HG03575 (cell line): ENCODE data around the gene SH3RF1.

Experiments
- ATAC-seq: cut with Tn5 transposase; IDR thresholded peaks from one replicate; pipeline ENCODE4 v1.9.1; 2021; ENCODE audit not compliant: unreplicated experiment, insufficient number of reproducible peaks, low FRiP score; ENCODE audit errors: extremely low read depth

Gene SH3RF1

DNA sequence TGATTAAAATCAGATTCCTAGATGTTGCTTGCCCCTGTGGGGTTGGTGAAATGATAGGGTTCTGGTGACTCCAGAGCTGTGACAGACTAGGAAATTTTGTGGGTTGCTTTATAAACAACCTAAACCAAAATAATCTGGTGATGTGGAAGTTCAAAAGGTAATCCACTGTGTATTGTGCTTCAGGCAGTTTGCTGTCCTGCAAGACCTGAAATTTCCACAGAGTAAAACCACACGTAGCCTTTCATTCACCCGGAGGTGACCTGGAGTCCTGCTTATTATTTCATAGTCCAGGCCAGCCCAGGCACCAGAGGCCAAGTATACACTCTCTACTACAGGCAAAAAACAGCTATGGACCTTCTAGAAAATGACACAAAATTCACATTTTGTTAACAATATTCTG is 146.1 kb downstream of the SH3RF1 start:
- ATAC-seq = no peak

DNA sequence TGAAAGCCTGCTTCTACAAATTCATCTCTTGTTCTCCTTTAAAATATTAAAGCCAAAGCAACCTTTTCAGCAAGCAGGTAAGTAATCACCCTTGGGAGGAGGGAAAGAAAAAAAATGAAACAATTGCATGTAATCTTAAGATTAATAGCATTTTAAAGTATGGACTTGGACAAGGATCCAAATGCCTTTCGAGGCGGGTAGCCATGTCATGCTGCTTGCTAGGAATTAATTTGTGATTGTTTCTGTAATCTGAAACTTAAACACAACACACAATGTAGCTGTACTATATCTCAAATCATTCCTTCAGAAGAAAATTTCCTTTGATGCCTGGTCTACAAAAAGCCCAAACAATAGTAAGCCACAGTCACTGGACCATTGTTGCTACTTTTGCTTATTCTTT is 148.3 kb downstream of the SH3RF1 start:
- no peak for ATAC-seq

DNA sequence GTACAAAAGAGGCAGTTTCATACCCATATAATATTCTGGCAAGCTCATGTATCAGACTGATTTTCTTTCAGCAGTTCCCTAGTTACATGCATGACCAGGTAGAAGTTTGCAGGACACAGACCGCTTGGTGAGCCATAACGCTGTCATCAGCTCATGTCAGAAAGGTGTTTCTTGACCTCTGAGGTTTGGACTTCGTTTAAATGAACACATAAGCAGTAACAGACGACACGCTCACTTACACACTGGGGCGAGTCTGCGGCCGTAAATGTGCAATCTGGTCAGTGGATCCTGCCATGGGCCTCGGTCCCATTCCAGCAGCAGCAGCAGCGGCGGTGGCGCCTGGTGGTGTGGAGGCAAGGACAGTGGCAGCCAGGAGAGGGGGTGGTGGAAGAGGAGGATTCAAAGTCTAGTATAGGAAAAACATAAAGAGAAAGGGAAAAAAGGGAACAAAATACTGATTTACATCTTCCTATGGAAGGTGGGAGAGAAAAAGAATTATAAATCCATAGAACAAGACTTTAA is 148.8 kb downstream of the SH3RF1 start:
- ATAC-seq = no peak

DNA sequence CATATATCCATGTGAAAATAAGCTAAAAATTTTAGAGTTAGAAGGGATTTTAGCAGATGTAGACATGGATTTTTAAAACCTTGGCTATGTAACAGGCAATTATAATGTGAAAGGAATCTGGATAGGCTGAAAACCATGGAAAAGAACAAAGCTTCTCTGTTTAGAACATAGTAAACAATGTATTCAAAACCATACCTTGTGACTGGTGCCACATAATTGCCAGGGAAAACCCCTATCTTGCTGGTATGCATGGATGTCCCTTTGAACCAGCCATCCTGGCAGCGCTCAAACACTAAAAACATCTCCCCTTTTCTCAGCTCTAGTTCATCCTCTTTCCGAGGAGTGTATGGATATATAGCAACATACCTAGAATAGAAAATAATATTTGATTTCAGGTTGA is 150.1 kb downstream of the SH3RF1 start:
- ATAC-seq = no peak

DNA sequence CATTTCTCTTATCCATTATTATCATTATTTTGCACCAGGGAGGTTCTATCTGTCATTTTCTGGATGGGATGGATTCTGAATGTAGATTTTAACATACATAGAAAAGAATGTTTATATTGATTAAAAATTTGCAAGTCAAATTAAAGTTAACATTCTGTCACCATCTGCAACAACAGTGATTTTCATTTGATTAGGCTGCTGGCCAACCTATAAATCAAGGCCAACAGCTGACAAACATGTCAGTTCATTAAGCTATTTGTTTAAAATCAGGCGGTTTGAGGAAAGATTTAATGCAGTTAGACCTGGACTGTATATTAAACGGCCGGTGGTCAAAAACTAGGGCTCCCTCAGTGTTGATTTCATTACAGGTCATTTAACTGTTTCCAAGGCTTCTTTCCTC is 151.2 kb downstream of the SH3RF1 start:
- ATAC-seq = no peak

DNA sequence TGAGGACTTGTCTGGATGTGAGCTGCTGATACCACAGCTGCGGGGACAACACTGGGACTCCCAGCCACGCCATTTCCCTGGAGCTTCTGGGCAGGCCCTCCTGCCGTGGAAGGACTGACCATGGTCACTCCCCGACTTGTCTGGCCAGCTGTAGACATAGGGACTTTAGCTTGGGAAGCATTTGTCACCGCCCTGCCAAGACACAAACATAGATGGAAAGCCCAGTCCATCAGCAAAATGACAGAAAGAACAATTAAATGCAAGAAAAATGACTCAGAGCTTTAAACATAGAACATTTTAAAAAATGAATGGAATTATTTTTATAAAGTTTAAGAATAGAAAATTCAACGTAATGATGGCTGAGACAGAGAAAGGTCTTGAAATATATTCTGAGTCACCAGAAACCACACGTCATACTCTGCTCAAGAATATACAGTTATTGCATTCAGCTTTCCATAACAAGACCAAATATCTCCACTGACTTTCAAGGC is 153.1 kb downstream of the SH3RF1 start:
- ATAC-seq = no peak

DNA sequence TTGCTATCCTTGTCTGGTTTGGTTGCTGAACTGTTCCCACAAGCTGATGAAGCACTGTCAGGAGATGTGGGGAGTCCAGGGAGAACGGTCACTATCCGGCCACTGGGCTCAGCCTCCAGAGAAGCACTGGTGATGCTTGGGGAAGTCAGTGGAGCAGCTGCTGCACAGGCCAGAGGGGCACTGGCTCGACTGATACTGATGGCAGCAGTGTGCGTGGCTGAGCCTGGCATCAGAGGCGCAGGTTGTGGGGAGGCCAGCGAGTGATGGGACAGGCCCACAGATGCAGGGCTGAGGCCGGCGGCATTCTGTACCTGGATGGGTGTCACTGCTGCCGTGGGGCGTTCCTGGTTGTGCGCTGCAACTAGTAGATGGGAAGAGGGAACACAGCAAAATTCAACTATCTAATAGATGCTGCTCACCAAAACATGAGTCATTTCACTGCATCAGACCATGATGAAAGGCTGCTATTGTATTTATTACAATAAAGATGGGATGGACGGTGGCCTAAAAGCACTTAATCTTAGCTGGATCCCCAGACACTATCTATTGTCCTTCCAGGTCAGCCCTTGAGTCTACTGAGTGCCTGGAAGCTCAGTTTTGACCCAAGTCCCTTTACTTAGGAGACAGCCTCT is 154.4 kb downstream of the SH3RF1 start:
- no peak for ATAC-seq

DNA sequence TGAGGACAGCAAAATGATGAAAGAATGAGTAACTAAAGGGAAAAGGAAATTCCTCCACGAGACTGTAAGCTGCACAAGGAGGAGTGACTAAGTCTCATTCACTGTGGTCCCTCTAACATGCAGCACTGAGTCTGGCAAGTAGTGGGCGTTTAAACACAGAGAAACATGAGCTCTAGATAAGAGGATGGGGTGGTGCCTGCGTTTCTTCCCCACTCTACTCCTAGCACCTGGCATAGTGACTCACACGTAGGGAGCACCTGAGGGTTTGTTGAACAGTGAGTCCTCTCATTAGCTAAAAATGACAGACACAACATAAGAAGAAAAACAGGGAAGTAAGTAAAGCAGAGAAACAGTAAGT is 154.9 kb downstream of the SH3RF1 start:
- ATAC-seq = no peak

DNA sequence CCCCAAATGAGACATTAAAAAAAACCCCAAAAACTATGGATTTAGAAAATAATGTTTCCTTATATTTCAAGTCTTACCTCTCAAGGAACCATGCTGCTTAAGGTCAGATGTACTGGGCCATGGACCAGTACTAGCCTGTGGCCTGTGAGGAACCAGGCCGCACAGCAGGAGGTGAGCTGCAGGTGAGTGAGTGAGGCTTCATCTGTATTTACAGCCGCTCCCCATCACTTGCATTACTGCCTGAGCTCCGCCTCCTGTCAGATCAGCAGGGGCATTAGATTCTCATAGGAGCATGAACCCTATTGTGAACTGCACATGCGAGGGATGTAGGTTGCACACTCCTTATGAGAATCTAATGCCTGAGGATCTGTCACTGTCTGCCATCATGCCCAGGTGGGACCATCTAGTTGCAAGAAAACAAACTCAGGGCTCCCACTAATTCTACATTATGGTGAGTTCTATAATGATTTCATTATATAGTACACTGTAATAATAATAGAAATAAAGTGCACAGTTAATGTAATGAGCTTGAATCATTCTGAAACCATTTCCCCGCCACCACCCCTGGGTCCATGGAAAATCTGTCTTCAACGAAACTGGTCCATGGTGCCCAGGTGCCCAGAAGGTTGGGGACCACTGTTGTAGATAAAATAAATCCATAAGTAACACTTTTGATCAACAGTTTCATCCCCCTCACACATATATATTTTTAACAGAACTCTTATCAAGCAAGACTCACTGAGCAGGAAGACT is 155.4 kb downstream of the SH3RF1 start:
- no peak for ATAC-seq

DNA sequence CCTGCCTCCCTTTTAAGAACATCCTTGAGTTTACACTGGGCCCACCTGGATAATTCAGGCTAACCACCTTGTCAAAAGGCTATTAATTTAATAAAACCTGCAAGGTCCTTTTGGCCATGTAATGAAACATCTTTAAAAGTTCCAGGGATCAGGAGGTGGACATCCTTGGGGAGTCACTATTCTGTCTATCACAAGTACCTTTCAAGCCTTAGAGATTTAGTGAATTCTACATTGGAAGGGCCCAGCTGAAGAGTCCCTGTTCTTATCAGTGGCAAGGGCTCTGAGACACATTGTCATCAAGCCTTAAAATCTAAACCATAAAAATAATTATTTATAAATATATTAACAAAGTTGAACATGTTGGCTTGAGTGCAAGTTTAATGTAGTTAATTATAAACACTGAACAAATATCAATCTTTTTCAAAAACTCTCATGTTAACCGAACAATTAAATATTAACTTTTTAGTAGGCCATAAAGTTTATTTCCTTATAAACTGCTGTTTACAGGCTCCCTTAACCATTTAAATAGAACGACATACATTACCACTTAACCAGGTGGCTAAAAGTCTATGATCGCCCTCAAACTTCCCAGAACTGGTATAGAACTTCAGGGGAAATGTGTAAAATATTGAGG is 156.3 kb downstream of the SH3RF1 start:
- ATAC-seq = no peak

DNA sequence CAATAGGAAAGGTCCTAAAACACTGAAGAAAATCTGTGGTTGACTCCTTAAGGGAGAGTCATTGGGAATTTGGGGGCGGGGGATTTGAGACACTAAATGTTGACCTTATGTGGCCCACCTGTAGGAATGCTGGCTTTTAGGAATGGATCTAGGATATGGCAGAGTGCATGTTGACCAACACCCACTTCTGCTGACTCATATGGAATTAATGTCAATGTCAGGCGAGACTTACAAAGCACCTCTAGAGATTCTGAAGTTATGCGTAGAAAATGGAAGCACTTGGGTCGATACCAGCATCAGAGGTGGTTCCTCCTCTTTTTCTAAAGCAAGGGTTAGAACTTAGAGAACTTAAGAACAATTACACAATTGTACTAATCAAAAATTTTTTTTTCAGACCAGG is 160.1 kb downstream of the SH3RF1 start:
- ATAC-seq = no peak

DNA sequence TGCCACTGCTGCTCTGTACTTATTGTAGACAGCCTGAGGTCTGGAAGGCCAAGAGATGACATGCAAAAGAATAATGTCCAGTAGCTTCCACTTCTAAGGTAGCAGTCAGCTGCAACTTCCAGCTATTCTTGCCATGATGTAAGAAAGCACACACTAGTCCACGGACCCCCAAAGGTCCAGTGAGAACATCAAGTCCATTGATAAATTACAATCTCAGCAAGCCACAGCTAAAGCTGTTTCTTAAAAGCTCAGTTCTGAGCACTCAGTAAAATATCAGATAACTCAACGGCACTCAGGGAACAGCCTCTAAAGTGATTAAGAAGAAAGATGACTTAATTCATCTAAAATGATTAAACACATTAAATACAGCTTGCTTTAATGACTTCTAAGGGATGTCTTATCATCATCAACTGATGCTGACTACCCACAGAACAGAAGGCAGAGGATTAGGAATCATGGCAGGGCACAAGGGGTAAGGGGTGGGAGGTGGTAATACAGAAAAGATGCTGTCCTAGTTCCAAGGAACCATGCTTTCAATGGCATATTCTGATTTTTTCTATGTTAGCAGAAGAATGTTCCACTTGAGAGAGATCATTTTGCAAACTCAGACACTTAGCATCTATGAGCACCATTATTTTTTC is 161.6 kb downstream of the SH3RF1 start:
- ATAC-seq = no peak

DNA sequence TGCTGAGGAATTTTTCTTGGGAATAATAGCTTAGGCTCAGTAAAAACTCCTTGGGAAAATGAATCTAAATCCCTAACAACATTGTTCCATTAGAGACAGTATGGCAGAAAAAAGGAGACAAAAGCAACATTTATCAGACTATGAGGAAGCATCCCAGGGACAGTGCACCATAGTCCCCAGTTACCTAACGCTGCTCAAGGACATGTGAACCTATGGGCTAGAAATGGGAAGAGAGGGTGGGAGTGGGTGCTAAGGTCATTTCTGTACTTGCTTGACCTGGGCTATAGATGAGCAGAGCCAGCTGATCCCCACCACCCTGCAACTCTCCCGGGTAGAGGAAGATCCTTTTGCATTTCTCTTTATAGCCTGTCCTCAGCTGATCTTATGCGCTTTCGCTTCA is 162.5 kb downstream of the SH3RF1 start:
- no peak for ATAC-seq

DNA sequence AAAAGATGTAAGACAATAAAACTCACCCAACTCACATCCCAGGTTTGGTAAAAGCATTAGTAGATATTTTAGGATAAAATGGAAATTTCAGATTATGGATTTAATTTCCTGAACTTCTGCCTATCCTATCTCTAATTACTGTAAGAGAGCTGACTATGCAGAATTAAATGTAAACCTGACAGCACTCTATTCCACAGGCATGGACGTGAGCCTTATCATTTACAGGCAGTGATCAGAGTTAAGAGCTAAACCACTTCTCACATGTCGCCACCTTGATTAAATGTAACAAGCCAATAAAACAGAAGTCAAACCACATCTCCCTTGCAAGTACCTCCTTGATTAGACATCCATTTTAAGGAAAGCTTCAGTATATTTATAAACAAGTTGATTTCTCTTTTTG is 163.2 kb downstream of the SH3RF1 start:
- no peak for ATAC-seq

DNA sequence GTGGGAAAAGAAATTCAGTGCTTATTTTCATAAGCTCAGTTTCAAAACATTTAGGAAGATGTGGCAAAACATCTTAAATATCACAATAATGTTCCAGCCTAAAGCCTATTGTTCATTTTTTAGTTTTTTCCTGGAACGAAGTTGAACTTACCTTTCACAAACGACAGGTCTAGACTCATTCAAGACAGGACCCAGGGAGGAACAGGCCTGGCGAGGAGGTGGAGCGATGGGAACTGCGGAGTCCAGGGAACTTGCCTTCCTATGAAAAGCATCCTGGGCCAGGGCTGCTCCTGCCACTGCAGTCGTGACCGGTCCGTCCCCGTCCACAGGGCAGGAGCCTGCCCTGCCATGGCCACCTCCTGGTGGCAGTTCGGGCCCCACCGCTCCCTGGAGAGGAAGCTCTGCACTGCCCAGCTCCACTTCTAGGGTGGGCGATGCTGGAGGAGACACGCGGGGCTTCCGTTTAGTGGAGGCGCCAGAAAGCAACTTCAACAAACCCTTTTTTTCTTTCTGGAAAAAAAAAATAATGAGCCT is 164.0 kb downstream of the SH3RF1 start:
- no peak for ATAC-seq

DNA sequence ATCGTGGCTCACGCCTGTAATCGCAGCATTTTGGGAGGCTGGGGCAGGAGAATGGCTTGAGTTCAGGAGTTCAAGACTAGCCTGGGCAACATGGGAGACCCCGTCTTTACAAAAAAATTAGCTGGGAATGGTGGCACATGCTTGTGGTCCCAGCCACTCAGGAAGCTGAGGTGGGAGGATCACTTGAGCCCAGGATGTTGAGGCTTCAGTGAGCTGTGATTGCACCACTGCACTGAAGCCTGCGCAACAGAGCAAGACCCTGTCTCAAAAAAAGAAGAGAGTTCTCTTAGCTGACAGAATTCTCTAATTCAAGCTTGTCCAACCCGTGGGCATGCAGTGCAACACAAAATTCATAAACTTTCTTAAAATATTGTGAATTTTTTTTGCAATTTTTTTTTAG is 165.1 kb downstream of the SH3RF1 start:
- no peak for ATAC-seq

DNA sequence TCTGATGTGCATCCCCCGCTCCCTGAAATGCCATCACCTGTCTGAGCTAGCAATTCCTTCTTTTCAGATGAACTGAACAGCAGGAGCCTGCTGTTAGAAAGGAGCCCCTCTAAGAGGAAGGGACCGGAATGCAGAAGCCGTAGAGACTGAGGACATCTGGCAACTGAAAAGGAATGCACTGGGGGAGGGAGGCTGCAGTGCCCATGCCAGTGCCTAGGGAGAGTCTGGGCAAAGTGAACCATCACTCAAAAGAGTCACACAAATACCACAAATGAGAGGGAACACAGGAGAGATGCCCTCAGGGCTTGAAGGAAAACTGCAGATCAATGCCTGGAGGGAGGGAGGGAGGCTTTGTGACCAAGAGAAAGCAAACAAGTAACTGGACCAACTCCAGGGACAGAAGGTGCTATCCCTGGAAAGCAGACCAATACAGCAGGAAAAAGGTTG is 166.8 kb downstream of the SH3RF1 start:
- ATAC-seq = no peak

DNA sequence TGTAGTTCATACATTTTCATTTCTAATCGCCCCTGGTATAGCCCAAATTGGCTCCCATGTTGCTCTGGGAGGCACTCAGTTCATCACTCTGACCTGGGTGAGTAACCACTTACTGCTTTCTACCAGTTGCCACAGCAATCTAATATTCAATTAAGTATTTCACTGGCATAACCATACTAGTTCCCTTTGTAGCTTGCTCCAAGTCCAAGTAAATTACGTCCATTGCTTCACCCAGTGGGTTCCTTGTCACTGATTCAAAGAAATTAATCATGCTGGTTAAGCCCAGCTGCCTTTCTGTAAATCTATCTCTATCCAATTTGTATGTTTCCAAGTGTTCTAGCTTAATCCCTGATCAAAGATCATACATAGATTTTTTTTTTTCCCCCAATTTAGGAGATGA is 168.7 kb downstream of the SH3RF1 start:
- ATAC-seq = no peak

DNA sequence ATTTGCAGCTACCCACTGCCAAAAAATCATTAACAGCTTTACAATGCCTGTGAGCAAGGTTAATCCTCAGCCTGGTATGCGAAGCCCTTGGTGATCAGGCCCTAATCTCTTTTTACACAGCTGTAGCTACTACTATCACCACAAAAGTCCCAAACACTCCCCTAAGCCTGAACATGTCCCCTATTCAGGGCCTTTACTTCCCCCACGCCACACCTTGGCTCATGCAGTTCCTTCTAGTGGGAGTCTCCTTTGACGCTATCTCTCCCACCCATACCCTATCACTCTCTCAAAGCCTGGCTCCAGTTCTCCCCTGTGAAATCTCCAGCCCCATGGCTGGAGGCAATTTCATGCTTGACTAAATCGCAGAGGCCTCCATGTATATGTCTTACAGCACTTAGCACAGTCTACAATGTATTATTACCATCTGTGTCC is 170.1 kb downstream of the SH3RF1 start:
- no peak for ATAC-seq
